Measurements from ENCODE around the gene SNCB. TPM values are rescaled to one million over a fixed set of nuclear protein-coding genes. Genes with fewer than 3 reads are reported as not detected.

Gene SNCB
- total and polyA plus RNA-seq, 2 donors from 2014 or later, result not detected

- H3K36me3 ChIP-seq (ENCODE audit: control insufficient read depth in 2 of 3, insufficient read depth in 3 of 3, low read length in 3 of 3), result no peaks in the 10 kb centered on the region
- intact Hi-C loops (cut with DNase I), result no loop called here
These were observed 13.3 kb upstream of the SNCB start for GRCh38 chr5:176643491-176644219.

GRCh38 chr5:176642675-176643490 is 12.5 kb upstream of the SNCB start:
- H3K4me1 ChIP-seq (ENCODE audit: control insufficient read depth in 2 of 3, insufficient read depth in 2 of 3, low read depth in 1 of 3, low read length in 3 of 3), result peaks cover 0 to 4% (median 3%) of the 10 kb centered on the region in 3 donors
- H3K27me3 ChIP-seq (ENCODE audit: control insufficient read depth, insufficient read depth, low read length), result no peaks in the 10 kb centered on the region
- H3K4me3 ChIP-seq (ENCODE audit: low read length in 3 of 3), result no peak overlapping the region
- DNase-seq (no peak), FAIRE-seq (no peak)
- no peaks in the 10 kb centered on the region for H3K36me3 ChIP-seq (ENCODE audit: control insufficient read depth in 2 of 3, insufficient read depth in 3 of 3, low read length in 3 of 3)
- intact Hi-C loops (cut with DNase I), result no loop called here
- no peak overlapping the region for H3K27ac ChIP-seq (ENCODE audit: low read depth in 2 of 2, low read length in 2 of 2)
- H3K9ac ChIP-seq (ENCODE audit: low read length in 3 of 3), result no peak overlapping the region
- no peaks in the 10 kb centered on the region for H3K9me3 ChIP-seq (ENCODE audit: control insufficient read depth in 2 of 3, insufficient read depth in 1 of 3, low read length in 3 of 3)
- TF ChIP-seq CTCF (IDR thresholded peaks at IDR 0.05; ENCODE audit: borderline replicate concordance, extremely low read depth, insufficient read depth), result no peak

More at GRCh38 chr5:176643491-176644219, 13.3 kb upstream of the SNCB start:
- DNase-seq (no peak), FAIRE-seq (no peak)
- H3K9me3 ChIP-seq (ENCODE audit: control insufficient read depth in 2 of 3, insufficient read depth in 1 of 3, low read length in 3 of 3), result no peaks in the 10 kb centered on the region
- no peaks in the 10 kb centered on the region for H3K27me3 ChIP-seq (ENCODE audit: control insufficient read depth, insufficient read depth, low read length)
- no peak for TF ChIP-seq CTCF (IDR thresholded peaks at IDR 0.05; ENCODE audit: borderline replicate concordance, extremely low read depth, insufficient read depth)
- H3K4me3 ChIP-seq (ENCODE audit: low read length in 3 of 3), result no peak overlapping the region
- no peak overlapping the region for H3K9ac ChIP-seq (ENCODE audit: low read length in 3 of 3)
- H3K27ac ChIP-seq (ENCODE audit: low read depth in 2 of 2, low read length in 2 of 2), result no peak overlapping the region
- peaks cover 0 to 11% (median 7%) of the 10 kb centered on the region in 3 donors for H3K4me1 ChIP-seq (ENCODE audit: control insufficient read depth in 2 of 3, insufficient read depth in 2 of 3, low read depth in 1 of 3, low read length in 3 of 3)

- Histone ChIP-seq H3K27me3 (ENCODE audit: control insufficient read depth, insufficient read depth, low read length) (no peaks in the 10 kb centered on the region), H3K27ac (ENCODE audit: low read depth in 2 of 2, low read length in 2 of 2) (no peak overlapping the region), H3K4me3 (ENCODE audit: low read length in 3 of 3) (no peak overlapping the region), H3K9ac (ENCODE audit: low read length in 3 of 3) (no peak overlapping the region), H3K4me1 (ENCODE audit: control insufficient read depth in 2 of 3, insufficient read depth in 2 of 3, low read depth in 1 of 3, low read length in 3 of 3) (no peaks in the 10 kb centered on the region), H3K36me3 (ENCODE audit: control insufficient read depth in 2 of 3, insufficient read depth in 3 of 3, low read length in 3 of 3) (no peaks in the 10 kb centered on the region), H3K9me3 (ENCODE audit: control insufficient read depth in 2 of 3, insufficient read depth in 1 of 3, low read length in 3 of 3) (no peaks in the 10 kb centered on the region)
- FAIRE-seq (no peak), DNase-seq (no peak)
- intact Hi-C loops (cut with DNase I), result no loop called here
- no peak for TF ChIP-seq CTCF (IDR thresholded peaks at IDR 0.05; ENCODE audit: borderline replicate concordance, extremely low read depth, insufficient read depth)
These were observed 10.3 kb upstream of the SNCB start for GRCh38 chr5:176640616-176641015.

Measured in kidney (tissue), 14 donors.